Measurements from ENCODE around the gene ADARB2. TPM values are rescaled to one million over a fixed set of nuclear protein-coding genes. Genes with fewer than 3 reads are reported as not detected.
A peak's percentile ranks its signal among the peaks of the same experiment; 100 is the strongest.

Gene ADARB2
- total and polyA plus RNA-seq, 4 donors = 0.55 to 0.70 (median 0.59) TPM; not detected in 1

DNA sequence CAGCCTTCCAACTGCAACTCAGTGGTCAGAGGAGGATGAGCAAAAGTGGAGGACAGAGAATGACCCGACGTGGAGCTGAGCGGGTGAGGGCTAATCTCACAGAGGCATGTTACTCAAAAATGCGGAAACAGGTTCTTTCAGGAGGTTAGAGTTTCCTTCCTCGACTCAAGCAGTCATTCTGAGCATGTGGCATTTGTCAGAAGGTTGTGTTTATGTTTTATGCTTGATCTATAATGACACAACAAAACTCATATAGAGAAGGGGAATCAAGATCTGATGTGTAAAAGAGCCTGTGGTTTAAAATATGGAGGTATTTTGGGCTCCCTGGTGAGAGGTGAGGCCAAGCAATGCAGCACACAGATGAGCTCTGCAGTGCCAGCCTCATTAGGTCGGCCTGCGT is 311.4 kb downstream of the ADARB2 start:
- H3K4me3 ChIP-seq (ENCODE audit: low read depth in 1 of 3, low read length in 3 of 3) = no peak overlapping the region
- H3K4me1 ChIP-seq (ENCODE audit: control insufficient read depth in 4 of 4, insufficient read depth in 4 of 4, low read length in 3 of 4) = no peaks in the 10 kb centered on the region
- peaks cover 0 to 31% (median under 1%) of the 10 kb centered on the region in 4 donors for H3K27me3 ChIP-seq (ENCODE audit: control insufficient read depth in 4 of 4, insufficient read depth in 4 of 4, low read length in 3 of 4)
- peaks cover 0 to 3% (median under 1%) of the 10 kb centered on the region in 4 donors for H3K9me3 ChIP-seq (ENCODE audit: control insufficient read depth in 4 of 4, low read length in 3 of 4)
- no peak overlapping the region for H3K27ac ChIP-seq (ENCODE audit: low read depth in 1 of 2, low read length in 2 of 2)
- peak; percentile 16 for DNase-seq (ENCODE audit: low spot score)
- WGBS = 66% methylated on average over 7 of the region's 7 CpGs
- no peaks in the 10 kb centered on the region for H3K36me3 ChIP-seq (ENCODE audit: control insufficient read depth in 4 of 4, insufficient read depth in 3 of 4, low read depth in 1 of 4, low read length in 3 of 4)
- TF ChIP-seq FOXA1 (IDR thresholded peaks at IDR 0.05) (no peak), SP1 (IDR thresholded peaks at IDR 0.05) (no peak), NR2F2 (IDR thresholded peaks at IDR 0.05) (no peak), YY1 (IDR thresholded peaks at IDR 0.05) (no peak), FOXA2 (IDR thresholded peaks at IDR 0.05) (no peak), JUND (IDR thresholded peaks at IDR 0.05) (no peak), TAF1 (conservative IDR thresholded peaks at IDR 0.05) (no peak), RXRA (IDR thresholded peaks at IDR 0.05) (no peak), HNF4A (conservative IDR thresholded peaks at IDR 0.05) (no peak), EGR1 (IDR thresholded peaks at IDR 0.05; ENCODE audit: low read depth in 2 of 2) (no peak), HNF4G (IDR thresholded peaks at IDR 0.05) (no peak), RAD21 (IDR thresholded peaks at IDR 0.05) (no peak), GABPA (IDR thresholded peaks at IDR 0.05 in 1 of 2, conservative IDR thresholded peaks at IDR 0.05 in 1 of 2) (no peak)
- TF ChIP-seq, protein P1, sequence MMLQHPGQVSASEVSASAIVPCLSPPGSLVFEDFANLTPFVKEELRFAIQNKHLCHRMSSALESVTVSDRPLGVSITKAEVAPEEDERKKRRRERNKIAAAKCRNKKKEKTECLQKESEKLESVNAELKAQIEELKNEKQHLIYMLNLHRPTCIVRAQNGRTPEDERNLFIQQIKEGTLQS (IDR thresholded peaks at IDR 0.05) = no peak
- TF ChIP-seq, protein P2, sequence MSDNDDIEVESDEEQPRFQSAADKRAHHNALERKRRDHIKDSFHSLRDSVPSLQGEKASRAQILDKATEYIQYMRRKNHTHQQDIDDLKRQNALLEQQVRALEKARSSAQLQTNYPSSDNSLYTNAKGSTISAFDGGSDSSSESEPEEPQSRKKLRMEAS (IDR thresholded peaks at IDR 0.05) = no peak
- TF ChIP-seq, protein P3, sequence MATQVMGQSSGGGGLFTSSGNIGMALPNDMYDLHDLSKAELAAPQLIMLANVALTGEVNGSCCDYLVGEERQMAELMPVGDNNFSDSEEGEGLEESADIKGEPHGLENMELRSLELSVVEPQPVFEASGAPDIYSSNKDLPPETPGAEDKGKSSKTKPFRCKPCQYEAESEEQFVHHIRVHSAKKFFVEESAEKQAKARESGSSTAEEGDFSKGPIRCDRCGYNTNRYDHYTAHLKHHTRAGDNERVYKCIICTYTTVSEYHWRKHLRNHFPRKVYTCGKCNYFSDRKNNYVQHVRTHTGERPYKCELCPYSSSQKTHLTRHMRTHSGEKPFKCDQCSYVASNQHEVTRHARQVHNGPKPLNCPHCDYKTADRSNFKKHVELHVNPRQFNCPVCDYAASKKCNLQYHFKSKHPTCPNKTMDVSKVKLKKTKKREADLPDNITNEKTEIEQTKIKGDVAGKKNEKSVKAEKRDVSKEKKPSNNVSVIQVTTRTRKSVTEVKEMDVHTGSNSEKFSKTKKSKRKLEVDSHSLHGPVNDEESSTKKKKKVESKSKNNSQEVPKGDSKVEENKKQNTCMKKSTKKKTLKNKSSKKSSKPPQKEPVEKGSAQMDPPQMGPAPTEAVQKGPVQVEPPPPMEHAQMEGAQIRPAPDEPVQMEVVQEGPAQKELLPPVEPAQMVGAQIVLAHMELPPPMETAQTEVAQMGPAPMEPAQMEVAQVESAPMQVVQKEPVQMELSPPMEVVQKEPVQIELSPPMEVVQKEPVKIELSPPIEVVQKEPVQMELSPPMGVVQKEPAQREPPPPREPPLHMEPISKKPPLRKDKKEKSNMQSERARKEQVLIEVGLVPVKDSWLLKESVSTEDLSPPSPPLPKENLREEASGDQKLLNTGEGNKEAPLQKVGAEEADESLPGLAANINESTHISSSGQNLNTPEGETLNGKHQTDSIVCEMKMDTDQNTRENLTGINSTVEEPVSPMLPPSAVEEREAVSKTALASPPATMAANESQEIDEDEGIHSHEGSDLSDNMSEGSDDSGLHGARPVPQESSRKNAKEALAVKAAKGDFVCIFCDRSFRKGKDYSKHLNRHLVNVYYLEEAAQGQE (IDR thresholded peaks at IDR 0.05) = no peak
- TF ChIP-seq, protein P4, sequence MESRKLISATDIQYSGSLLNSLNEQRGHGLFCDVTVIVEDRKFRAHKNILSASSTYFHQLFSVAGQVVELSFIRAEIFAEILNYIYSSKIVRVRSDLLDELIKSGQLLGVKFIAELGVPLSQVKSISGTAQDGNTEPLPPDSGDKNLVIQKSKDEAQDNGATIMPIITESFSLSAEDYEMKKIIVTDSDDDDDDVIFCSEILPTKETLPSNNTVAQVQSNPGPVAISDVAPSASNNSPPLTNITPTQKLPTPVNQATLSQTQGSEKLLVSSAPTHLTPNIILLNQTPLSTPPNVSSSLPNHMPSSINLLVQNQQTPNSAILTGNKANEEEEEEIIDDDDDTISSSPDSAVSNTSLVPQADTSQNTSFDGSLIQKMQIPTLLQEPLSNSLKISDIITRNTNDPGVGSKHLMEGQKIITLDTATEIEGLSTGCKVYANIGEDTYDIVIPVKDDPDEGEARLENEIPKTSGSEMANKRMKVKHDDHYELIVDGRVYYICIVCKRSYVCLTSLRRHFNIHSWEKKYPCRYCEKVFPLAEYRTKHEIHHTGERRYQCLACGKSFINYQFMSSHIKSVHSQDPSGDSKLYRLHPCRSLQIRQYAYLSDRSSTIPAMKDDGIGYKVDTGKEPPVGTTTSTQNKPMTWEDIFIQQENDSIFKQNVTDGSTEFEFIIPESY (IDR thresholded peaks at IDR 0.05) = no peak
- TF ChIP-seq, protein P5, sequence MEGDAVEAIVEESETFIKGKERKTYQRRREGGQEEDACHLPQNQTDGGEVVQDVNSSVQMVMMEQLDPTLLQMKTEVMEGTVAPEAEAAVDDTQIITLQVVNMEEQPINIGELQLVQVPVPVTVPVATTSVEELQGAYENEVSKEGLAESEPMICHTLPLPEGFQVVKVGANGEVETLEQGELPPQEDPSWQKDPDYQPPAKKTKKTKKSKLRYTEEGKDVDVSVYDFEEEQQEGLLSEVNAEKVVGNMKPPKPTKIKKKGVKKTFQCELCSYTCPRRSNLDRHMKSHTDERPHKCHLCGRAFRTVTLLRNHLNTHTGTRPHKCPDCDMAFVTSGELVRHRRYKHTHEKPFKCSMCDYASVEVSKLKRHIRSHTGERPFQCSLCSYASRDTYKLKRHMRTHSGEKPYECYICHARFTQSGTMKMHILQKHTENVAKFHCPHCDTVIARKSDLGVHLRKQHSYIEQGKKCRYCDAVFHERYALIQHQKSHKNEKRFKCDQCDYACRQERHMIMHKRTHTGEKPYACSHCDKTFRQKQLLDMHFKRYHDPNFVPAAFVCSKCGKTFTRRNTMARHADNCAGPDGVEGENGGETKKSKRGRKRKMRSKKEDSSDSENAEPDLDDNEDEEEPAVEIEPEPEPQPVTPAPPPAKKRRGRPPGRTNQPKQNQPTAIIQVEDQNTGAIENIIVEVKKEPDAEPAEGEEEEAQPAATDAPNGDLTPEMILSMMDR (IDR thresholded peaks at IDR 0.05; ENCODE audit: low read depth, low read length, missing input control) = no peak
- no peak overlapping the region for H3K9ac ChIP-seq (ENCODE audit: low read depth in 1 of 2, low read length in 2 of 2)
